GM18909 (cell line): ENCODE data around the gene GABRB1.
"Not testable (repeated sequence)": the region's sequence is repeated elsewhere in the genome, so short reads cannot be mapped to it uniquely, and the experiment has no call there.

Experiments used
- ATAC-seq: cut with Tn5 transposase; IDR thresholded peaks from one replicate; pipeline ENCODE4 v1.9.1; 2021; ENCODE audit warnings: mild to moderate bottlenecking; ENCODE audit not compliant: unreplicated experiment, poor library complexity

GABRB1 gene

DNA sequence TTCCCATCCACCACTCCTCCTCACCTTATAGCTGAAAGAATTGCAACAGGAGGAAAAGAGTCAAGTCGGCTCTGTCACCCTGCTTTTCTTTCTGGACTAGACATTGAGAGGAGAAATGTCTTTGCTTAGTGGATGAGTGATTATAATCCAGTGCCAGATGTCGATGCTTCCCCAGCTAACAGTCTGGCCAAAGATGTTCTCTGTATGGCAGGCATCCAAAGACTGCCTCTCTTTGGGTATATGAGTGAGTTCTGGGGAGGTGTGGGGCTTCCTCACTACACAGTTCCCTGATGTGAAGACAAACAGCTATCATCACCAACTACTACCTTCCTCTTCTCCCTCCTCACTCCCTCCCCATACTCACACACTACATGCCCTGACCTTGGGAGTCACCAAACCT is 341.2 kb downstream of the GABRB1 start:
- no peak for ATAC-seq

GRCh38 chr4:47373174-47373573 is 341.8 kb downstream of the GABRB1 start:
- no peak for ATAC-seq

DNA sequence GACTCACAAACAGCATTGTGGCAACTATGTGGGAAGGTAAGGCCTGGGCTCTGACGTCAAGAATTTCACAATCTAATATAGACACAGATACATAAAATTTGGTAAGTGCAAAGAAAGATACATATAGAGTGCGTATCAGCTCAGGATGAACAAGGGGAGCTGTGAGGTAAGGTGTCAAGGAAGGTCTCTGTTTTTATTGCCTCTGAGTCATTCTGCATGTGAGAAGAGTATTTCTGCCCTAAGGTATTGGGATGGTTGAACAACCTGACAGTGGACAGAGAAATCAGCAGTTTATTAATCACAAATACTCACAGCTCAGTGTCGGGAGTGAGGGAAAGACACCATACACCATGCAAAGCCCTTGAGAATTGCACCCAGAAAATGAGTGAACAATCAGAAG is 342.3 kb downstream of the GABRB1 start:
- ATAC-seq = no peak

DNA sequence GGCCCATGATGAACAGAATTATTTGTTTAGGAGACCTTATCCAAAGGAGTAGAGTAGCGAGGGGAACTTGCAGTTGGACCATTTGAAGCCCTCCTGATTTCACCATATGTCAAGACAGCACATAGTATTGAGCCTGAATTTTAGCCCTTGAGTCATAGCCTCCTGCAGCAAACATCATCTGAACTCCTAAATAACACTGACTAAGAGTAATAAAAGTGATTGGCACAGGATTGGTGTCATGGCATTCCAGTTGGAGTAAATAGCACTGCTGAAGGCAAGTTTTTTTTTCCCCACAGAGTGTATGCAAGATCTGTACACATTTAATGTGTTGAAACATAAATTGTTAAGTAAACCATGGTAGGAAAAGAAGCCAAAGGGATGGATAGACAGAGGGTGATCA is 343.1 kb downstream of the GABRB1 start:
- ATAC-seq = no peak

DNA sequence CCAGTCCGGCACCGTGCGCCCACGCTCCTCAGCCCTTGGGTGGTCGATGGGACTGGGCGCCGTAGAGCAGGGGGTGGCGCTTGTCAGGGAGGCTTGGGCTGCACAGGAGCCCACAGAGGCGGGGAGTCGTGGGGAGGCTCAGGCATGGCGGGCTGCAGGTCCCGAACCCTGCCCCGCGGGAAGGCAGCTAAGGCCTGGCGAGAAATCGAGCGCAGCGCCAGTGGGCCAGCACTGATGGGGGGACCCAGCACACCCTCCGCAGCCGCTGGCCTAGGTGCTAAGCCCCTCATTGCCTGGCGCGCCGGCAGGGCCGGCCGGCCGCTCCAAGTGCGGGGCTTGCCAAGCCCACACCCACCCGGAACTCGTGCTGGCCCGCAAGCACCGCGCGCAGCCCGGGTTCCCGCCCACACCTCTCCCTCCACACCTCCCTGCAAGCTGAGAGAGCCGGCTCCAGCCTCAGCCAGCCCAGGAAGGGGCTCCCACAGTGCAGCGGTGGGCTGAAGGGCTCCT is 346.7 kb downstream of the GABRB1 start:
- not testable (repeated sequence) for ATAC-seq

GRCh38 chr4:47381172-47381571 is 349.8 kb downstream of the GABRB1 start:
- ATAC-seq = no peak

DNA sequence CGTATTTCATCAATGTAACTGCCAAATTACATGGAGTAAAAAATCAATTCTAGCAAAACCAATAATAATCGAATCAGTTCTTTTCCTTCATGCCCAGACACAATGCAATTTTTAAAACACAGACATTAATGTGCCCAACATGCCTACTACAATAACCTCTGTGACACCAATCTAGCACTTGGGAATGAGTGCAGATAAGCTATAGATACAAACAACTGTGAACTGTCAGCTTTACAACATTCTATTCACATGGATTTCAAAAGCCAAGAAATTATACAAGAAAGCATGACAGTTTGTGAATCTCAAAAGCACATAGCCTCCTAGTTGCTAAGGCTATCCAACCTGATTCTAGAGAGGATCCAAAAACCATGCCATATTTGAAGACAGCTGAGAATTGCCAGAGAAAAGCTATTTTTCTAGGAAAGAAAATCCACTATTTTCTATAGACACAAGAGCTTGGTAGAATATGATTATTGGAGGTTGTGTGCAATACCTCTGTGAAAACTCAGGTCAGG is 351.5 kb downstream of the GABRB1 start:
- ATAC-seq = no peak

GRCh38 chr4:47383829-47384427 is 352.6 kb downstream of the GABRB1 start:
- no peak for ATAC-seq

GRCh38 chr4:47386146-47386545 is 354.8 kb downstream of the GABRB1 start:
- no peak for ATAC-seq

GRCh38 chr4:47386561-47387235 is 355.3 kb downstream of the GABRB1 start:
- ATAC-seq = no peak

- ATAC-seq = no peak
These were observed 359.2 kb downstream of the GABRB1 start for GRCh38 chr4:47390428-47391125.

- peak; percentile 63 for ATAC-seq
These were observed 359.9 kb downstream of the GABRB1 start for GRCh38 chr4:47391256-47391655.

GRCh38 chr4:47406408-47406807 is 375.0 kb downstream of the GABRB1 start:
- no peak for ATAC-seq

DNA sequence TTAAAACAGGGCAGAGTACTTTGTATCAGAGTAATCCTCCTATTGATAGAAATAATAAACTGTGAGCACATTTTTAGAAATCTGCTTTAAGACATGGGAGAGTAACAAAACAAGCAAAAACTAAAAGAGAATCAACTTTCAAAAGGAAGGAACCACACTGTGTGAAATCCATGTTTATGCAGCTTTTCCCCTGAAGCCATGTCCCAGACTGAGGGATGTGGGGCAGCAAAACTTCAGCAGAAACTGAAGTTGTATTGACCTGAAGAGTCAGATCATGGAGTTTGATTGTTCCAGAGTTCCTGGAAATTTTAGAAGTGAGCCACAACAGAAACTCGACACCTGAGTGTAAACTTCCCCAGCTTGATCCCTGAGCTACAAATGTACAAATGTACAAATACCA is 378.9 kb downstream of the GABRB1 start:
- ATAC-seq = no peak

- no peak for ATAC-seq
These were observed 382.2 kb downstream of the GABRB1 start for GRCh38 chr4:47413521-47413920.

DNA sequence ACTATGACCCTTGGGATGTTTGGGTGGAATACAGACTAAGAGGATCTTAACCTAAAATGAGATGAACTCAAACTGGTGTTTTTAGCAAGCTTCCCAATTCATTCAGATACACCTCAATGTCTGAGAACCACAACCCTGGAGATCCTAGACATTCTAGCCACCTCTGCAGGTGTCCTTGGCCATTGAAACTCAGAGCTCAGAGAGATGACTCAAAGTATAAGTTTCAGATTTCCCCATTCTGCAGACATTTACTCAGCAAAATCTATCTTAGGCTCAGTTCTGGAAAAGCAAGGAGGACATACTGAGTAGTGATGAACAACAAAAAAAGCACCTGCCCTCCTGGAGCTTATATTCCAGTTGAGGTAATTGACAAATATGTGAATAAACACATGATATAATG is 384.4 kb downstream of the GABRB1 start:
- no peak for ATAC-seq

DNA sequence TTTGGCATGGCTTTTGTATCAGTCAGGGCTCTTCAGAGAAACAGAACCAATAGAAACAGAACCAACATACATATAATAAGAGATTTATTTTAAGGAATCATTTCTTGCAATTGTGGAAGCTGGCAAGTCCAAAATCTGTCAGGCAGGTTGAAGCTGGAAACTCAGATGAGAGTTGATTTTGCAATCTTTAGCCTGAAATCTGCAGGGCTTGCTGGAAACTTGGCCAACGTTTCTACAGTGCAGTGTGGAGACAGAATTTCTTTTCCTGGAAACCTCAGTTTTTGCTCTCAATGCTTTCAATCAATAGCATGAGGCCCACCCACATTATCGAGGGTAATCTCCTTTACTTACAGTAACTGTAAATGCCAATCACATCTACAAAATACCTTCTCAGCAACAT is 386.8 kb downstream of the GABRB1 start:
- no peak for ATAC-seq

DNA sequence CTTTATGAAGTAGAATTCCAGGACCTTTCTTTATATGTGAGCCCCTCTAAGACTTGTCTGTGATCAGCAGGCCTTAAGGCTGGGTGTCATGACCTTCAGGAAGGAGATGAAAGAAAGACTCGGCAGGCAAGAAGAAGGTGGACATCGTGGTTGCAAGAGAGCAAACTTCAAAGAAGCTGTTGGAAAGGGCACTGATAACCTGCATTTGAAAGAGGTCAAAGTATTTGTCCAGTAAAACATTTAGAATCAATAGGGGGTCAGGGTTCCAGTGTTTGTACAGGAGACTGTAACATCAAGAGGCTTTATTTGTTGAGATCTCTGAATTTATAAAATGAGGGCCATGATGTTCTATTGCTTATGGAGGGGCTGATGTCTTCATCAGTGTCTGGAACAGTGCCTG is 387.9 kb downstream of the GABRB1 start:
- no peak for ATAC-seq

DNA sequence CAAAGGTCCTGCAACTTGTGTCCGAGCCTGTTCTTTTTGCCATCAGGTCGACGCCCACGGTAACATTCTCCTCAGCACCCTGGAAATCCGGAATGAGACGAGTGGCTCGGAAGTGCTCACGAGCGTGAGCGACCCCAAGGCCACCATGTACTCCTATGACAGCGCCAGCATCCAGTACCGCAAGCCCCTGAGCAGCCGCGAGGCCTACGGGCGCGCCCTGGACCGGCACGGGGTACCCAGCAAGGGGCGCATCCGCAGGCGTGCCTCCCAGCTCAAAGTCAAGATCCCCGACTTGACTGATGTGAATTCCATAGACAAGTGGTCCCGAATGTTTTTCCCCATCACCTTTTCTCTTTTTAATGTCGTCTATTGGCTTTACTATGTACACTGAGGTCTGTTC is 394.3 kb downstream of the GABRB1 start:
- ATAC-seq = no peak

DNA sequence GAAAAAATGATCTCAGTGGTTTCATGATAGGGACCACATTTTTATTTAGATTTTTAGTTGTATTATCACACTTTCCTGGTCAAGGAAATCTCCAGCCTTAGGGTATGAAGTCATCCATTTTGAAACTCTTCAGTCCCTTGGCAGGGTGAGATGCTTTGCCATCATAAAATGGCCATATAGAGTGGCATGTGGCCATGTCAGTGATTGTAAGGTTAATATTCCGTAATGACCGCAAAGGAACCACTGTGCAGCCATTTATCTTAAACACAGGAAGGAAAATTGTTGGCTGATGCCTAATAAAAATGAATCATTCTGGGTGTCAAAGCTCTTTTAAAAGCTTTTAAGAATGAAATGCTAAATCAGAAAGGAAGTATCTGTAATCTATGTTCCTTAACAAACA is 396.6 kb downstream of the GABRB1 start:
- no peak for ATAC-seq

- ATAC-seq = no peak
These were observed 401.4 kb downstream of the GABRB1 start for GRCh38 chr4:47432749-47433148.
